ENCODE results near the gene UPF3B.
"Not testable (repeated sequence)": the region's sequence is repeated elsewhere in the genome, so short reads cannot be mapped to it uniquely, and the experiment has no call there.

UPF3B gene, protein sequence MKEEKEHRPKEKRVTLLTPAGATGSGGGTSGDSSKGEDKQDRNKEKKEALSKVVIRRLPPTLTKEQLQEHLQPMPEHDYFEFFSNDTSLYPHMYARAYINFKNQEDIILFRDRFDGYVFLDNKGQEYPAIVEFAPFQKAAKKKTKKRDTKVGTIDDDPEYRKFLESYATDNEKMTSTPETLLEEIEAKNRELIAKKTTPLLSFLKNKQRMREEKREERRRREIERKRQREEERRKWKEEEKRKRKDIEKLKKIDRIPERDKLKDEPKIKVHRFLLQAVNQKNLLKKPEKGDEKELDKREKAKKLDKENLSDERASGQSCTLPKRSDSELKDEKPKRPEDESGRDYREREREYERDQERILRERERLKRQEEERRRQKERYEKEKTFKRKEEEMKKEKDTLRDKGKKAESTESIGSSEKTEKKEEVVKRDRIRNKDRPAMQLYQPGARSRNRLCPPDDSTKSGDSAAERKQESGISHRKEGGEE

DNA sequence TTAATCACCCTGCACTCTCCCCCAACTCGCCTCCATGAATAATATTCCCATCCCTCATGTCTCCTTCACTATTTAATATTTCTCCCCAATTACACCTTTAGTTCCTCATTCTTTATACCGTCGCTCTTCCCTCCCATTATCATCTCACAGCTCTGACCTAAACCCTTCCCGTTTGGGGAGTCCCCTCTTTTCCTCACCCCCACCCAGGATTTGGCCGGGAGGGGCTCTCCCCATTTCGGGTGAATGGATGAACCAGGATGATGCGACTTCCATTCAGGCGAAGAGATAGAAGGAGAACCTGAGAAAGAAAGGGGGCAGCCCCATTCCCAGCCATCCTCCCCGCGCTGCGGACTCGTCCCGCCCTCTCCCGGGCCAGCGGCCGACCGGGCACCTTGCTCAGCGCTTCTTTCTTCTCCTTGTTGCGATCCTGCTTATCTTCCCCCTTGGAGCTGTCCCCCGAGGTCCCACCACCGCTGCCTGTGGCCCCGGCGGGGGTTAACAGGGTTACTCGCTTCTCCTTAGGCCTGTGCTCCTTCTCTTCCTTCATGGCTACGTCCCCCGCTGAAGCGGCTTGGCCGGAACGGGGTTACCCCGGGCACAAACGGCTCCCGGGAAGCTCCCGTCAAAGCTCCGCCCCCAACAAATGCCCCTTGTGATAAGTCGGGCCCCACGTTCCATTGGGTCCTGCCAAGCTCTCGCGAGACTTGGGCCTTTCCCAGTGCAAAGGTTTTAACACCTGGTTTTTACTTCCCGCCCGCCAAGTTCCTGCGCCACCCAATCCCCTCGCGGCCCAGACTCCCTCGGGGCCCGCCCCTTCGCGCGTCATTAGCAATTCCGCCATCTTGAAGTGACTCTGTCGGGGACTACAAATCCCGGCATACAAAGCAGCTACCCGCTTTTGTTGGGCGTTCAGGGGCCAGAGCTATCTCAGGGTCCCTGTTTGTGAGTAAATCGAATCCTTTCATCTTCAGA is at the start of gene UPF3B:
UPF3B (minus strand) TSS at position 582 of the 972 bp plus-strand sequence; CDS start at position 547, 35 bp downstream.
- DNase-seq (ENCODE audit: low read depth in 2 of 2) = peak; percentile 98 to 99
- peak within 1 kb of the TSS; percentile 73 to 75 for H3K4me3 ChIP-seq (replicated peaks in 1 of 2; ENCODE audit: low read depth in 2 of 2, low read length in 2 of 2)
- TF ChIP-seq, protein P1, sequence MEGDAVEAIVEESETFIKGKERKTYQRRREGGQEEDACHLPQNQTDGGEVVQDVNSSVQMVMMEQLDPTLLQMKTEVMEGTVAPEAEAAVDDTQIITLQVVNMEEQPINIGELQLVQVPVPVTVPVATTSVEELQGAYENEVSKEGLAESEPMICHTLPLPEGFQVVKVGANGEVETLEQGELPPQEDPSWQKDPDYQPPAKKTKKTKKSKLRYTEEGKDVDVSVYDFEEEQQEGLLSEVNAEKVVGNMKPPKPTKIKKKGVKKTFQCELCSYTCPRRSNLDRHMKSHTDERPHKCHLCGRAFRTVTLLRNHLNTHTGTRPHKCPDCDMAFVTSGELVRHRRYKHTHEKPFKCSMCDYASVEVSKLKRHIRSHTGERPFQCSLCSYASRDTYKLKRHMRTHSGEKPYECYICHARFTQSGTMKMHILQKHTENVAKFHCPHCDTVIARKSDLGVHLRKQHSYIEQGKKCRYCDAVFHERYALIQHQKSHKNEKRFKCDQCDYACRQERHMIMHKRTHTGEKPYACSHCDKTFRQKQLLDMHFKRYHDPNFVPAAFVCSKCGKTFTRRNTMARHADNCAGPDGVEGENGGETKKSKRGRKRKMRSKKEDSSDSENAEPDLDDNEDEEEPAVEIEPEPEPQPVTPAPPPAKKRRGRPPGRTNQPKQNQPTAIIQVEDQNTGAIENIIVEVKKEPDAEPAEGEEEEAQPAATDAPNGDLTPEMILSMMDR (IDR thresholded peaks at IDR 0.05; ENCODE audit: low read depth, low read length) = no peak

DNA sequence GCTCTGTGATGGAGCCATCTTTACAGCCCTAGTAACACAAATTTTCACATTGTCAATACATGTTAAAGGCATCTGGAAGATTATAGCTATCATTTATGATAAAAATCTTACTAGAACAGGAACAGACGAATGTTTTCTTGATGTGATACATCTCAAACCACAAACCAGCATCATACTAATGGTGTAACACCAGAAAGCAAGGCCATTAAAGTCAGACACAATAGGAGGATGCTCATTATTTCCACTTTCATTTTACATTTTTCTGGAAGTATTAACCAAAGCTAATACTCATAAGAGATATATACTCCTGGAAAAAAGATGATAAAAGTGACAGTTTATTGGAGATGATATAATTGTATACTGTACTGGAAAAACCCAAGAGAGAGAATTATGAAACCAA is 48.2 kb upstream of the UPF3B start:
- TF ChIP-seq, protein P1 (IDR thresholded peaks at IDR 0.05; ENCODE audit: low read depth, low read length) = no peak
- DNase-seq (ENCODE audit: low read depth in 2 of 2) = no peak
- no peak overlapping the region for H3K4me3 ChIP-seq (replicated peaks in 1 of 2; ENCODE audit: low read depth in 2 of 2, low read length in 2 of 2)

DNA sequence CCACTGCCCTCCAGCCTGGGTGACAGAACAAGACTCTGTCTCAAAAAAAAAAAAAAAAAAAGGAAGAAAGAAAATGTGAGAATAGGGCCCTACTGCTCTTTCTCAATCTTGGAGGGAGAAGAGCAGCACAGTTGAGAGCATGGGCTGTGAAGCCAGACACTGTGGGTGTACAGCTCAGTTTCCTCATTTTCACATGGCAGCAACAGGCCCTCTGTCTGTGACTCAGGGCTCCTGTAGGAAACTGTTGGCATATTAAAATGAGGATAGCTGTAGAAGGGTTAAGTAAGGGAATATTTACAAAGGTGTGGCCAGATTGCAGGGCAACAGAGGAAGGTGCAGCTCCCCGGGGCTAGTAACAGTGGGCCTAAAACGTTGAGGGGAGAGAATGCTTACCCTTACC is 46.4 kb upstream of the UPF3B start:
- TF ChIP-seq, protein P1 (IDR thresholded peaks at IDR 0.05; ENCODE audit: low read depth, low read length) = no peak
- H3K4me3 ChIP-seq (replicated peaks in 1 of 2; ENCODE audit: low read depth in 2 of 2, low read length in 2 of 2) = no peak overlapping the region
- no peak for DNase-seq (ENCODE audit: low read depth in 2 of 2)

DNA sequence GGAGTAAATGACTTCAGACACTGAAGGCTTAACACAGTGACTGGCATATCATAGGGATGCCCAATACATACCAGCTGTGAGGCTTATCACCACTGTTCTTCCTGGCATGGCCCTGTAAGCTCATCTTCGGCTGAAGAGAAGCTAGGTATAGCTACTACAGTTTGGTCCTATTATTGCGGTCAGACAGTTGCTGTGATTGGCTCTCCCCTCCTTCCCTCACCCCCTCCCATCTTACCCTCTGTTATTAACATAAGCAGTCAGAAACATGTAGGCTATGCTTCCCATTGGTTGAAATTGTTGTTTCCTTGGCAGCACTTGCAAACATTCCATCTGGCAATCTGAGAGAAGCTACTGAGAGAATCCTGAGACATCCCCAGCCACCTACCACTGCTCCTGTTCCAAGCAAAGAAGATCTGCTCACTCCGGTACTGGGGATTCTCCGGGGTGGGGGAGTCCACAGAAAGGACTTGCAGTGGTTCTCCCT is 43.1 kb upstream of the UPF3B start, which contains the start of gene AKAP14:
AKAP14 (plus strand) TSS at position 51 of the 484 bp plus-strand sequence. CDS start 7,331 bp downstream, outside the sequence.
- no peak within 1 kb of the TSS for H3K4me3 ChIP-seq (replicated peaks in 1 of 2; ENCODE audit: low read depth in 2 of 2, low read length in 2 of 2)
- TF ChIP-seq, protein P1 (IDR thresholded peaks at IDR 0.05; ENCODE audit: low read depth, low read length) = no peak
- peak in 1 of 2 donors; percentile 3 for DNase-seq (ENCODE audit: low read depth in 2 of 2)

DNA sequence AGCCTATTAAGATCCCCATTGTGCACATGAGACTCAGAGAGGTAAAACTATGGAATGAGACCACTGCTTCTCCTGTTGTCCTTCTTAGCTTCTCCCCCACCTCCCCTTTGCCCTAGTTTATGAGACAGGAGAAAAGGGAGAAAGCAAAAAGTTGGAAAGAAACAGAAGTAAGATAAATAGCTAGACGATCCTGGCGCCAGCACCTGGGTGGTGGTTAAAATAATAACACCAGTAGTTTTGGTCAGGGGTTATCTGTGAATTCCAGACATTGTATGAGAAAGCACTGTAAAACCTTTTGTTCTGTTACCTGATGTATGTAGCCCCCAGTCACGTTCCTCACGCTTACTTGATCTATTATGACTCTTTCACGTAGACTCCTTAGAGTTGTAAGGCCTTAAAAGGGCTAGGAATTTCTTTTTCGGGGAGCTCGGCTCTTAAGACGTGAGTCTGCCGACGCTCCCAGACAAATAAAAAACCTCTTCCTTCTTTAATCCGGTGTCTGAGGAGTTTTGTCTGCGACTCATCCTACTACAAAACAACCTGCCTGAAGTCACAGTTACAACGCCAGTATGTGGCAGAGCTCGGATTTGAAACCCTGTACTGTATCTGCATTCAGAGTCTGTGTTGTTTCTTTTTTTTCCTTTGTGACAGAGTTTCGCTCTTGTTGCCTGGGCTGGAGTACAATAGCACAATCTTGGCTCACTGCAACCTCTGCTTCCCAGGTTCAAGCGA is 39.4 kb upstream of the UPF3B start:
- H3K4me3 ChIP-seq (replicated peaks in 1 of 2; ENCODE audit: low read depth in 2 of 2, low read length in 2 of 2); DNase-seq (ENCODE audit: low read depth in 2 of 2): not testable (repeated sequence)

DNA sequence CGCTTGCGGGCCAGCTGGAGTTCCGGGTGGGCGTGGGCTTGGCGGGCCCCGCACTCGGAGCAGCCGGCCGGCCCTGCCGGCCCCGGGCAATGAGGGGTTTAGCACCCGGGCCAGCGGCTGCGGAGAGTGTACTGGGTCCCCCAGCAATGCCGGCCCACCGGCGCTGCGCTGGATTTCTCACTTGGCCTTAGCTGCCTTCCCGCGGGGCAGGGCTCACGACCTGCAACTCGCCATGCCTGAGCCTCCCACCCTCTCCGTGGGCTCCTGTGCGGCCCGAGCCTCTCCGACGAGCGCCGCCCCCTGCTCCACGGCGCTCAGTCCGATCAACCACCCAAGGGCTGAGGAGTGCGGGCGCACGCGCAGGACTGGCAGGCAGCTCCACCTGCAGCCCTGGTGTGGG is 37.9 kb upstream of the UPF3B start:
- H3K4me3 ChIP-seq (replicated peaks in 1 of 2; ENCODE audit: low read depth in 2 of 2, low read length in 2 of 2); DNase-seq (ENCODE audit: low read depth in 2 of 2): not testable (repeated sequence)
